Naive B cell (primary cell): Measurements from ENCODE around the gene LRRK1. TPM values are rescaled to one million over a fixed set of nuclear protein-coding genes. Genes with fewer than 3 reads are reported as not detected.
"Not testable (repeated sequence)": the region's sequence is repeated elsewhere in the genome, so short reads cannot be mapped to it uniquely, and the experiment has no call there.

Source experiments
- ATAC-seq, 2 donors: fragments of 150-1000 bp; cut with Tn5 transposase; 2 replicates each; pipeline ENCODE4 v1.10.0; 2021; ENCODE audit warnings: low read depth in 2 of 2, mild to moderate bottlenecking in 2 of 2, moderate library complexity in 2 of 2
- DNase-seq: peaks from one replicate; pipeline ENCODE4 v3.0.0; 2022
- H3K27ac Mint-ChIP-seq, 6 donors: one replicate each; pipeline ENCODE4 v1.8.0; 2020 to 2022; ENCODE audit warnings: mild to moderate bottlenecking in 6 of 6, mixed read lengths in 6 of 6, moderate library complexity in 5 of 6, inconsistent platforms in 2 of 6
- H3K27me3 Mint-ChIP-seq, 3 donors: one replicate each; pipeline ENCODE4 v1.8.0; 2021 to 2022; ENCODE audit warnings: mixed read lengths in 3 of 3, mild to moderate bottlenecking in 1 of 3
- H3K36me3 Mint-ChIP-seq, 2 donors: one replicate each; pipeline ENCODE4 v1.8.0; 2020 to 2022; ENCODE audit warnings: mixed read lengths in 2 of 2, inconsistent platforms in 1 of 2, mild to moderate bottlenecking in 1 of 2
- H3K4me1 Mint-ChIP-seq, 3 donors: one replicate each; pipeline ENCODE4 v1.8.0; 2020 to 2022; ENCODE audit warnings: mixed read lengths in 3 of 3, inconsistent platforms in 1 of 3, mild to moderate bottlenecking in 1 of 3, moderate library complexity in 1 of 3
- H3K4me3 Mint-ChIP-seq, 8 donors: one replicate each; pipeline ENCODE4 v1.8.0; 2020 to 2022; ENCODE audit warnings: mild to moderate bottlenecking in 8 of 8, mixed read lengths in 8 of 8, moderate library complexity in 8 of 8, inconsistent platforms in 2 of 8
- H3K9me3 Mint-ChIP-seq, 7 donors: one replicate each; pipeline ENCODE4 v1.8.0; 2020 to 2022; ENCODE audit warnings: mixed read lengths in 7 of 7, mild to moderate bottlenecking in 5 of 7, inconsistent platforms in 2 of 7, moderate library complexity in 1 of 7
- polyA plus RNA-seq, 6 donors: library from polyadenylated mRNA; unstranded; fragments of 300-500 nt; fragmentation: Illumina TruSeq; gene quantifications; one replicate each; pipeline ENCODE4 v1.2.3, GENCODE V29; 2021; ENCODE audit warnings: low read depth in 6 of 6

The LRRK1 gene
- polyA plus RNA-seq, 6 donors from 2014 or later = 3.4 to 10.3 (median 6.0) TPM

GRCh38 chr15:101092156-101092866 is 173.2 kb downstream of the LRRK1 start:
- Mint-ChIP-seq H3K27ac (no peak overlapping the region), H3K9me3 (no peaks in the 10 kb centered on the region), H3K36me3 (no peaks in the 10 kb centered on the region), H3K27me3 (peaks cover 0 to 5% (median 5%) of the 10 kb centered on the region in 3 donors), H3K4me1 (peaks cover 0 to 9% (median 3%) of the 10 kb centered on the region in 3 donors), H3K4me3 (no peak overlapping the region)
- ATAC-seq (no peak), DNase-seq (no peak)

- H3K9me3 Mint-ChIP-seq = no peaks in the 10 kb centered on the region
- peaks cover 0 to 5% (median 5%) of the 10 kb centered on the region in 3 donors for H3K27me3 Mint-ChIP-seq
- ATAC-seq (no peak), DNase-seq (no peak)
- H3K4me3 Mint-ChIP-seq = no peak overlapping the region
- H3K27ac Mint-ChIP-seq = no peak overlapping the region
- peaks cover 0 to 9% (median 3%) of the 10 kb centered on the region in 3 donors for H3K4me1 Mint-ChIP-seq
- no peaks in the 10 kb centered on the region for H3K36me3 Mint-ChIP-seq
Measured at GRCh38 chr15:101092867-101093202, 173.7 kb downstream of the LRRK1 start.

DNA sequence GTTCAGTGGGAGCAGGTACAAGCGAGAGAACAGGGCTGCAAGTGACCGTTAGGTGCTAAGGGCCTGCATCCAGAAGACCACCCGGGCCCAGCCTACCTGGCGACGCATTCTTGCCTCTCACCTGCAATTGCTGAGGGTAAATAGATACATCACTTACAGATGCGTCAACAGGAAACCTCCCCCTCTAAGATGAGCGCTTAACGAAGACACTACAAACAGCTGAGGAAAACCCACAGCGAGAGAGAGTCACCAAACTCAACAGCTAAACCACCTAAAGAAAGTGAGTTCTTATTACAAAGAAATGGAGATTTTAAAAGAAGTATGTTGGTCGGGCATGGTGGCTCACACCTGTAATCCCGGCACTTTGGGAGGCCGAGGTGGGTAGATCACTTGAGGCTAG is 174.8 kb downstream of the LRRK1 start:
- DNase-seq (no peak), ATAC-seq (no peak)
- peaks cover 0 to 5% (median 5%) of the 10 kb centered on the region in 3 donors for H3K27me3 Mint-ChIP-seq
- peak overlapping the region in 1 of 6 donors; percentile 4 for H3K27ac Mint-ChIP-seq
- peaks cover 0 to 9% (median 3%) of the 10 kb centered on the region in 3 donors for H3K4me1 Mint-ChIP-seq
- no peaks in the 10 kb centered on the region for H3K9me3 Mint-ChIP-seq
- no peaks in the 10 kb centered on the region for H3K36me3 Mint-ChIP-seq
- H3K4me3 Mint-ChIP-seq = no peak overlapping the region

GRCh38 chr15:101095796-101096406 is 176.7 kb downstream of the LRRK1 start:
- H3K4me1 Mint-ChIP-seq, H3K27ac Mint-ChIP-seq, ATAC-seq, H3K27me3 Mint-ChIP-seq, H3K9me3 Mint-ChIP-seq, DNase-seq, H3K4me3 Mint-ChIP-seq, H3K36me3 Mint-ChIP-seq: not testable (repeated sequence)

GRCh38 chr15:101097111-101097510 is 178.0 kb downstream of the LRRK1 start:
- no peaks in the 10 kb centered on the region for H3K36me3 Mint-ChIP-seq
- H3K27me3 Mint-ChIP-seq = peaks cover 0 to 5% (median 0%) of the 10 kb centered on the region in 3 donors
- no peak for ATAC-seq

GRCh38 chr15:101099183-101099582 is 180.0 kb downstream of the LRRK1 start:
- Mint-ChIP-seq H3K4me1 (peaks cover 0 to 3% (median 0%) of the 10 kb centered on the region in 3 donors), H3K27ac (no peak overlapping the region), H3K9me3 (peaks cover 0 to 5% (median 2%) of the 10 kb centered on the region in 7 donors), H3K36me3 (no peaks in the 10 kb centered on the region), H3K27me3 (peaks cover 0 to 5% (median 0%) of the 10 kb centered on the region in 3 donors), H3K4me3 (no peak overlapping the region)
- ATAC-seq (no peak), DNase-seq (no peak)

More at GRCh38 chr15:101097111-101097510, 178.0 kb downstream of the LRRK1 start:
- Mint-ChIP-seq H3K9me3 (peaks cover 0 to 5% (median 2%) of the 10 kb centered on the region in 7 donors), H3K4me3 (no peak overlapping the region), H3K27ac (no peak overlapping the region), H3K4me1 (no peaks in the 10 kb centered on the region)
- no peak for DNase-seq

DNA sequence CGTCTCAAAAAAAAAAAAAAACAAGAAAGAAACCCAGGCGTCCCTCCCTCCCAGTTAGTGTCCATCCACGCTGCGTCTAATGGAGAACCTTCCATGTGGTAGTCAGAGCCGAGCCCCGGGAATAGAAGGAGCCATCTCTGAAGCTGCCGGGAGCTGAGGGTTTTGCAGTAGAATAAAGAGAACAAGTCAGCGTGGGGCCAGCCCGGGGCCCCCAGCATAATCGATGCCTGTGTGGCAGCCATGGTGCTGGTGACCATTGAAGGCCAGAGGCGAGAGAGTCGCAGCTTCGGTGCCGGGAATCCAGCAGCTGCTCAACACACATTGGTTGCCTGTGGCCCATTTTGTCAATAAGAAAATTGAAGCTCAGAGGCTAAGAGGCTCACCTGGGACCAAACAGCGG is 181.0 kb downstream of the LRRK1 start:
- no peaks in the 10 kb centered on the region for H3K36me3 Mint-ChIP-seq
- H3K27me3 Mint-ChIP-seq = no peaks in the 10 kb centered on the region
- no peak for DNase-seq
- H3K9me3 Mint-ChIP-seq = peaks cover 0 to 5% (median 2%) of the 10 kb centered on the region in 7 donors
- peaks cover 0 to 3% (median 0%) of the 10 kb centered on the region in 3 donors for H3K4me1 Mint-ChIP-seq
- no peak for ATAC-seq
- H3K27ac Mint-ChIP-seq = no peak overlapping the region
- H3K4me3 Mint-ChIP-seq = no peak overlapping the region

- ATAC-seq (no peak), DNase-seq (no peak)
- Mint-ChIP-seq H3K27ac (no peak overlapping the region), H3K27me3 (no peaks in the 10 kb centered on the region), H3K4me3 (no peak overlapping the region), H3K36me3 (no peaks in the 10 kb centered on the region), H3K4me1 (peaks cover 0 to 3% (median 0%) of the 10 kb centered on the region in 3 donors), H3K9me3 (peaks cover 0 to 5% (median 2%) of the 10 kb centered on the region in 7 donors)
Measured at GRCh38 chr15:101100593-101101442, 181.7 kb downstream of the LRRK1 start.

DNA sequence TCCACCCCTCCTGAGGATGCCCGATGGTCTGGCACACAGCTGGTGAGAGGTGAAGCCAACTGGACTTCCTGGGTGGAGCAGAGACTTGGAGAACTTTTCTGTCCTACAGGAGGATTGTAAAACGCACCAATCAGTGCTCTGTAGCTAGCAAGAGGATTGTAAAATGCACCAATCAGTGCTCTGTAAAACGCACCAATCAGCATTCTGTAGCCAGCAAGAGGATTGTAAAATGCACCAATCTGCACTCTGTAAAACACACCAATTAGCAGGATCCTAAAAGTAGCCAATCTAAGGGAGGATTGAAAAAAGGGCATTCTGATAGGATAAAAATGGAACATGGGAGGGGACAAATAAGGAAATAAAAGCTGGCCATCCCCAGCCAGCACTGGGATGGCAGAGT is 182.5 kb downstream of the LRRK1 start:
- DNase-seq = no peak
- H3K4me1 Mint-ChIP-seq = peaks cover 0 to 3% (median 0%) of the 10 kb centered on the region in 3 donors
- peak overlapping the region in 1 of 8 donors; percentile 22 for H3K4me3 Mint-ChIP-seq
- H3K36me3 Mint-ChIP-seq = no peaks in the 10 kb centered on the region
- no peak overlapping the region for H3K27ac Mint-ChIP-seq
- peaks cover 0 to 5% (median 2%) of the 10 kb centered on the region in 7 donors for H3K9me3 Mint-ChIP-seq
- H3K27me3 Mint-ChIP-seq = no peaks in the 10 kb centered on the region
- no peak for ATAC-seq

DNA sequence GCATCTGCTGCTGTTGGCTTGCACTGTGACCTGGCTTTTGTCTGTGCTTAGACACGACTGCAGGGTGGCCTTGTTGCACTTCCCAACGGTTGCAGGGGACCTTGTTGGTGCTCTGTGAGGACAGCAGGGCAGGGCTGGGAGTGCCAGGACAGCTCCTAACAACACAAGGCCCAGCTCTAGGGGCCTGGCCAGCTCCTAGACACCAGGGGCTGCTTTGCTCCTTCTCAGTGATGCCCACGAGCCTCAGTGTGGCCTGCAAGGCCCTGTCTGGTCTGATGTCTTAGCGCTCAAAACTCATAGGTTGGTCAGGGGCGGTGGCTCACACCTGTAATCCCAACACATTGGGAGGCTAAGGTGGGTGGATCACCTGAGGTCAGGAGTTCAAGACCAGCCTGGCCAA is 183.6 kb downstream of the LRRK1 start:
- Mint-ChIP-seq H3K4me1 (peaks cover 0 to 3% (median 0%) of the 10 kb centered on the region in 3 donors), H3K9me3 (peaks cover 0 to 5% (median 2%) of the 10 kb centered on the region in 7 donors), H3K27me3 (no peaks in the 10 kb centered on the region), H3K4me3 (no peak overlapping the region), H3K36me3 (no peaks in the 10 kb centered on the region), H3K27ac (no peak overlapping the region)
- ATAC-seq (no peak), DNase-seq (no peak)

GRCh38 chr15:101103598-101103997 is 184.4 kb downstream of the LRRK1 start:
- Mint-ChIP-seq H3K4me1 (peaks cover 0 to 3% (median 0%) of the 10 kb centered on the region in 3 donors), H3K36me3 (no peaks in the 10 kb centered on the region), H3K4me3 (no peak overlapping the region), H3K27ac (no peak overlapping the region), H3K27me3 (no peaks in the 10 kb centered on the region), H3K9me3 (peaks cover 0 to 5% (median 2%) of the 10 kb centered on the region in 7 donors)
- DNase-seq = no peak
- ATAC-seq = no peak

- no peaks in the 10 kb centered on the region for H3K36me3 Mint-ChIP-seq
- ATAC-seq = no peak
- H3K9me3 Mint-ChIP-seq = peaks cover 0 to 5% (median 2%) of the 10 kb centered on the region in 7 donors
- no peak for DNase-seq
- peaks cover 0 to 3% (median 0%) of the 10 kb centered on the region in 3 donors for H3K4me1 Mint-ChIP-seq
- no peak overlapping the region for H3K27ac Mint-ChIP-seq
- no peaks in the 10 kb centered on the region for H3K27me3 Mint-ChIP-seq
- no peak overlapping the region for H3K4me3 Mint-ChIP-seq
Measured at GRCh38 chr15:101104141-101104540, 185.0 kb downstream of the LRRK1 start.

- H3K9me3 Mint-ChIP-seq = peaks cover 0 to 5% (median 2%) of the 10 kb centered on the region in 7 donors
- ATAC-seq = no peak
- no peaks in the 10 kb centered on the region for H3K27me3 Mint-ChIP-seq
- DNase-seq = no peak
- H3K36me3 Mint-ChIP-seq = no peaks in the 10 kb centered on the region
- peak overlapping the region in 1 of 6 donors; percentile 46 for H3K27ac Mint-ChIP-seq
- H3K4me3 Mint-ChIP-seq = no peak overlapping the region
- peaks cover 0 to 3% (median 0%) of the 10 kb centered on the region in 3 donors for H3K4me1 Mint-ChIP-seq
Measured at GRCh38 chr15:101105059-101105891, 186.1 kb downstream of the LRRK1 start.
